H1 (cell line): ENCODE data around the gene SULT6B1. TPM values are rescaled to one million over a fixed set of nuclear protein-coding genes. Genes with fewer than 3 reads are reported as not detected.

Source experiments
- CTCF ChIA-PET: fragments of 300-600 bp; sonication (Branson Sonifier 250); formaldehyde crosslinking; loops from one replicate; lab custom pipeline; 2021; ENCODE audit not compliant: partially characterized antibody; lab: Charles Lee
- POLR2A ChIA-PET: fragments of 300-600 bp; sonication (Branson Sonifier 250); formaldehyde crosslinking; loops from one replicate; lab custom pipeline; 2021; ENCODE audit warnings: inconsistent platforms; ENCODE audit not compliant: partially characterized antibody; lab: Charles Lee
- DNase-seq, 2 experiments: peaks; one replicate each; pipeline versions ENCODE4 v3.0.0 to v3.0.0-alpha.2; 2010 to 2022; ENCODE audit warnings: low spot score in 2 of 2, low read depth in 1 of 2, mixed read lengths in 1 of 2
- FAIRE-seq: peaks from 2 replicates; lab custom pipeline; 2011; peaks lifted over from hg19 to GRCh38; lab: Jason Lieb, UNC
- H2AFZ ChIP-seq: 2 replicates; pipeline ENCODE4 v1.8.1; 2012; ENCODE audit warnings: low read length, inconsistent platforms
- H2AK5ac ChIP-seq: 2 replicates; pipeline ENCODE4 v1.6.1; 2013; ENCODE audit warnings: low read depth, low read length
- H2BK120ac ChIP-seq: replicated peaks from 2 replicates; pipeline ENCODE3; 2013; ENCODE audit warnings: low read depth, low read length, inconsistent platforms
- H2BK12ac ChIP-seq: 2 replicates; pipeline ENCODE4 v1.6.1; 2013; ENCODE audit warnings: low read depth, low read length
- H2BK15ac ChIP-seq: 2 replicates; pipeline ENCODE4 v1.6.1; 2013; ENCODE audit warnings: low read length
- H2BK20ac ChIP-seq: 2 replicates; pipeline ENCODE4 v1.6.1; 2013; ENCODE audit warnings: low read length
- H2BK5ac ChIP-seq: 2 replicates; pipeline ENCODE4 v1.6.1; 2013; ENCODE audit warnings: low read depth, low read length
- H3K14ac ChIP-seq: 2 replicates; pipeline ENCODE4 v1.6.1; 2013; ENCODE audit warnings: inconsistent platforms; ENCODE audit not compliant: insufficient read length
- H3K18ac ChIP-seq: 2 replicates; pipeline ENCODE4 v1.6.1; 2013; ENCODE audit warnings: low read length; ENCODE audit errors: extremely low read depth
- H3K23ac ChIP-seq: 2 replicates; pipeline ENCODE4 v1.6.1; 2013; ENCODE audit warnings: inconsistent platforms; ENCODE audit not compliant: insufficient read length
- H3K23me2 ChIP-seq: 2 replicates; pipeline ENCODE4 v1.6.1; 2013; ENCODE audit warnings: low read depth, low read length
- H3K27ac ChIP-seq: 2 replicates; pipeline ENCODE4 v1.6.1; 2011; ENCODE audit warnings: low read depth, low read length, inconsistent platforms
- H3K27me3 ChIP-seq, 4 experiments: replicated peaks in 1 of 4; 1 replicate in 1 of 4; 2 replicates in 3 of 4; pipeline versions ENCODE4 v1.6.1 to v1.8.1; 2011 to 2013; ENCODE audit warnings: low read length in 3 of 4, mild to moderate bottlenecking in 3 of 4, inconsistent platforms in 2 of 4, mixed read lengths in 2 of 4, moderate library complexity in 1 of 4; ENCODE audit not compliant: control insufficient read depth in 3 of 4, insufficient read depth in 3 of 4; ENCODE audit errors: extremely low read depth in 1 of 4
- H3K36me3 ChIP-seq, 4 experiments: 2 replicates each; pipeline versions ENCODE4 v1.6.1 to v1.8.1; 2011 to 2013; ENCODE audit warnings: mild to moderate bottlenecking in 4 of 4, low read length in 3 of 4, moderate library complexity in 2 of 4, control low read depth in 1 of 4, inconsistent platforms in 1 of 4; ENCODE audit not compliant: insufficient read depth in 4 of 4, control insufficient read depth in 2 of 4
- H3K4ac ChIP-seq: replicated peaks from 2 replicates; pipeline ENCODE3; 2013; ENCODE audit warnings: low read length, low read depth, mixed read lengths, inconsistent platforms; ENCODE audit not compliant: insufficient read length
- H3K4me1 ChIP-seq, 4 experiments: replicated peaks in 1 of 4; 1 replicate in 1 of 4; 2 replicates in 3 of 4; pipeline versions ENCODE4 v1.6.1 to v1.8.1; 2011 to 2013; ENCODE audit warnings: low read length in 3 of 4, inconsistent platforms in 2 of 4, mixed read lengths in 1 of 4; ENCODE audit not compliant: insufficient read depth in 4 of 4, control insufficient read depth in 3 of 4
- H3K4me2 ChIP-seq, 2 experiments: 2 replicates each; pipeline versions ENCODE4 v1.6.1 to v1.8.1; 2011 to 2013; ENCODE audit warnings: low read depth in 2 of 2, low read length in 2 of 2, control low read depth in 1 of 2, inconsistent platforms in 1 of 2, mild to moderate bottlenecking in 1 of 2; ENCODE audit not compliant: insufficient read depth in 1 of 2
- H3K4me3 ChIP-seq, 4 experiments: fragments of 200-600, 300-600 bp in 1 of 4; sonication (generic), shearing (Covaris generic), sonication (Bioruptor Twin) in 1 of 4; 2 replicates each; pipeline versions ENCODE4 v1.5.1 to v1.8.1; 2011 to 2016; ENCODE audit warnings: low read length in 4 of 4, low read depth in 3 of 4, control low read depth in 2 of 4, inconsistent platforms in 2 of 4, mild to moderate bottlenecking in 2 of 4, mixed read lengths in 1 of 4, moderate library complexity in 1 of 4; ENCODE audit not compliant: insufficient read depth in 2 of 4; ENCODE audit errors: extremely low read depth in 1 of 4
- H3K56ac ChIP-seq: replicated peaks from 2 replicates; pipeline ENCODE3; 2013; ENCODE audit warnings: low read depth, mild to moderate bottlenecking, mixed read lengths, low read length, inconsistent platforms; ENCODE audit not compliant: insufficient read length
- H3K79me1 ChIP-seq: 2 replicates; pipeline ENCODE4 v1.6.1; 2013; ENCODE audit warnings: low read depth, low read length, control low read depth
- H3K79me2 ChIP-seq, 2 experiments: 2 replicates each; pipeline versions ENCODE4 v1.6.1 to v1.8.1; 2012 to 2013; ENCODE audit warnings: low read length in 2 of 2, mild to moderate bottlenecking in 2 of 2, inconsistent platforms in 1 of 2; ENCODE audit not compliant: insufficient read depth in 2 of 2, control insufficient read depth in 1 of 2
- H3K9ac ChIP-seq, 4 experiments: replicated peaks in 1 of 4; 1 replicate in 1 of 4; 2 replicates in 3 of 4; pipeline versions ENCODE4 v1.6.1 to v1.8.1; 2011 to 2013; ENCODE audit warnings: low read depth in 3 of 4, low read length in 3 of 4, control low read depth in 2 of 4, mild to moderate bottlenecking in 2 of 4, moderate library complexity in 2 of 4, inconsistent platforms in 1 of 4; ENCODE audit errors: extremely low read depth in 1 of 4
- H3K9me3 ChIP-seq, 2 experiments: 2 replicates each; pipeline versions ENCODE4 v1.6.1 to v1.8.1; 2012 to 2013; ENCODE audit warnings: mild to moderate bottlenecking in 2 of 2, moderate library complexity in 2 of 2, control low read depth in 1 of 2, inconsistent platforms in 1 of 2, low read depth in 1 of 2, low read length in 1 of 2, mixed read lengths in 1 of 2; ENCODE audit not compliant: insufficient read depth in 2 of 2
- H4K20me1 ChIP-seq, 2 experiments: replicated peaks in 1 of 2; 2 replicates each; pipeline versions ENCODE3 to v1.8.1; 2011 to 2013; ENCODE audit warnings: inconsistent platforms in 2 of 2, low read length in 2 of 2, mild to moderate bottlenecking in 1 of 2; ENCODE audit not compliant: insufficient read depth in 2 of 2, control insufficient read depth in 1 of 2
- H4K5ac ChIP-seq: 2 replicates; pipeline ENCODE4 v1.6.1; 2013; ENCODE audit warnings: low read length, low read depth, mixed read lengths, inconsistent platforms; ENCODE audit not compliant: insufficient read length
- H4K8ac ChIP-seq: 2 replicates; pipeline ENCODE4 v1.8.0; 2013; ENCODE audit warnings: mild to moderate bottlenecking, moderate library complexity, low read length, inconsistent platforms; ENCODE audit not compliant: insufficient read depth; ENCODE audit errors: extremely low read depth
- H4K91ac ChIP-seq: replicated peaks from 2 replicates; pipeline ENCODE3; 2013; ENCODE audit warnings: low read length, mixed read lengths, inconsistent platforms; ENCODE audit not compliant: insufficient read length
- CTBP2 ChIP-seq: IDR thresholded peaks from 2 replicates; pipeline ENCODE4 v1.7.0; 2011; ENCODE audit warnings: borderline replicate concordance, mild to moderate bottlenecking, moderate library complexity, mixed read lengths, low read length; ENCODE audit not compliant: insufficient read depth, insufficient read length
- E2F6 ChIP-seq: IDR thresholded peaks from 2 replicates; pipeline ENCODE4 v1.6.1; 2012; ENCODE audit warnings: inconsistent platforms
- EP300 ChIP-seq, 2 experiments: IDR thresholded peaks; 1 replicate in 1 of 2; 2 replicates in 1 of 2; pipeline ENCODE4 v1.6.1; 2011 to 2012; ENCODE audit warnings: low read depth in 2 of 2, low read length in 2 of 2, mild to moderate bottlenecking in 2 of 2, borderline replicate concordance in 1 of 2, inconsistent platforms in 1 of 2, moderate library complexity in 1 of 2
- POLR2AphosphoS5 ChIP-seq: IDR thresholded peaks from 2 replicates; pipeline ENCODE4 v1.6.1; 2011; ENCODE audit warnings: low read depth, low read length
- SIRT6 ChIP-seq: IDR thresholded peaks from one replicate; pipeline ENCODE4 v1.7.1; 2012; ENCODE audit warnings: low read length, inconsistent platforms
- SIX5 ChIP-seq: IDR thresholded peaks from 2 replicates; pipeline ENCODE4 v1.6.1; 2011; ENCODE audit warnings: mild to moderate bottlenecking, low read depth, low read length
- SP4 ChIP-seq: IDR thresholded peaks from 2 replicates; pipeline ENCODE4 v1.6.1; 2012; ENCODE audit warnings: low read length, inconsistent platforms
- TAF7 ChIP-seq: optimal IDR thresholded peaks from 2 replicates; pipeline ENCODE3; 2011; ENCODE audit warnings: low read depth, mild to moderate bottlenecking, inconsistent platforms, low read length, moderate library complexity, borderline replicate concordance
- ZNF274 ChIP-seq: IDR thresholded peaks from 2 replicates; pipeline ENCODE4 v1.7.0; 2012; ENCODE audit warnings: low read length, borderline replicate concordance; ENCODE audit errors: extremely low read depth
- polyA plus RNA-seq, 7 experiments: library from polyadenylated mRNA; depleted of rRNA in 3 of 7; stranded (reverse) in 5 of 7; unstranded in 2 of 7; fragments of >200 nt in 5 of 7; fragments of 200-250 nt in 2 of 7; gene quantifications; 1 replicate in 5 of 7; 2 replicates in 1 of 7; 4 replicates in 1 of 7; pipeline versions ENCODE4 v1.2.1 to v1.2.3, GENCODE V29; 2011 to 2013; ENCODE audit warnings: missing spikeins in 2 of 7, mixed read lengths in 2 of 7
- total RNA-seq: library from RNA; stranded (reverse); fragmentation: NEBNext Ultra II Directional; extraction: Animal tissue kit (Norgen Biotek cat#: 25700); gene quantifications from 2 replicates; pipeline ENCODE4 v1.2.1, GENCODE V29; 2021
- TF ChIP-seq, protein P1 (sequence below): IDR thresholded peaks from 2 replicates; pipeline ENCODE4 v1.6.1; 2011; ENCODE audit warnings: low read depth, mild to moderate bottlenecking, low read length; ENCODE audit not compliant: insufficient read depth

Gene SULT6B1
- total and polyA plus RNA-seq, 2 of the 8 experiments (the other 6 are each of a cell fraction or from before 2014, with no cell fraction given) = not detected

DNA sequence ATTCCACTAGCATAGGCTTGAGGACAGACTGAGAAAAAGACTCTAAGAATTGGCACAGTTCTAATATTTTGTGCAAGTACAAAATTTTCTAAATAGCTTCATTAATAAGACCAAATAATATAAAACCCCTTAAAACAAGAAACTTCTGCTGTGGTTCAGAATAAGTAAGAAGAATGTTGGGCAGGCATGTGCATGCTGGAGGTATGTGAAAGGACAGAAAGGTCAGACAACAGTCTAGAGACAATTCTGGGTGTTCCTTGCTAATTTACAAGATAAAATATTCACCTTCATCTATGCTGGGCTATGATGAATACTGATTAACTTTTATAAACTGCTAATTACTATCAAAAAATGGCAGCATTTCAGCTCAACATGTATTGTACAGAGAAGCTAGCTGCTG lies 22.7 kb upstream of the SULT6B1 start:
- Histone ChIP-seq H3K18ac (no peak overlapping the region), H2BK15ac (no peak overlapping the region), H3K4me3 (no peak overlapping the region), H4K20me1 (no peaks in the 10 kb centered on the region), H3K27ac (no peak overlapping the region), H4K8ac (no peak overlapping the region), H3K4me1 (peaks cover 0 to 3% (median 0%) of the 10 kb centered on the region in 4 experiments; a peak in 1 of 7 replicates), H2BK5ac (no peak overlapping the region), H2AFZ (no peak overlapping the region), H3K4me2 (no peak overlapping the region), H3K9ac (no peak overlapping the region), H2BK120ac (no peak overlapping the region), H3K36me3 (peaks cover 32 to 99% (median 71%) of the 10 kb centered on the region in 4 experiments), H3K23me2 (no peaks in the 10 kb centered on the region), H3K27me3 (no peaks in the 10 kb centered on the region)
- DNase-seq (no peak), FAIRE-seq (no peak)
- CTCF ChIA-PET = interaction anchor here (0.7 to 1.8 kb wide), 4 partner anchors 13 to 44 kb away, joined by 3 to 9 read pairs (median 4); partner anchors contain the start of genes CEBPZ and NDUFAF7
- POLR2A ChIA-PET = interaction anchor here (1.1 to 2.2 kb wide), 8 partner anchors 9 to 34 kb away, joined by 3 to 10 read pairs (median 4); partner anchors contain the start of gene CEBPZOS
- no peak for TF ChIP-seq SIX5
- TF ChIP-seq SIRT6 = no peak
- no peak for TF ChIP-seq POLR2AphosphoS5
- TF ChIP-seq, protein P1, sequence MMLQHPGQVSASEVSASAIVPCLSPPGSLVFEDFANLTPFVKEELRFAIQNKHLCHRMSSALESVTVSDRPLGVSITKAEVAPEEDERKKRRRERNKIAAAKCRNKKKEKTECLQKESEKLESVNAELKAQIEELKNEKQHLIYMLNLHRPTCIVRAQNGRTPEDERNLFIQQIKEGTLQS = no peak
- no peak for TF ChIP-seq ZNF274
- no peak for TF ChIP-seq SP4
- no peak for TF ChIP-seq CTBP2
- TF ChIP-seq EP300 (IDR thresholded peaks at IDR 0.05; ENCODE audit: borderline replicate concordance in 1 of 2, low read depth in 2 of 2, low read length in 2 of 2) = no peak
- TF ChIP-seq E2F6 = no peak
- TF ChIP-seq TAF7 = no peak
- TF ChIP-seq, all 59 proteins: peak for 0
- Histone ChIP-seq H4K91ac (no peak overlapping the region), H2BK12ac (no peak overlapping the region), H2AK5ac (no peak overlapping the region), H3K9me3 (peaks cover 0 to 10% of the 10 kb centered on the region in 2 experiments; a peak in 2 of 4 replicates), H3K79me2 (peaks cover 0 to 66% of the 10 kb centered on the region in 2 experiments; a peak in 3 of 4 replicates), H4K5ac (peak overlapping the region; percentile 52), H3K14ac (no peak overlapping the region), H2BK20ac (no peak overlapping the region), H3K23ac (no peak overlapping the region), H3K56ac (no peak overlapping the region), H3K4ac (no peak overlapping the region), H3K79me1 (no peaks in the 10 kb centered on the region)
